SIG-M5 (cell line): ENCODE measurements around the gene ELMO1.
A peak's percentile ranks its signal among the peaks of the same experiment; 100 is the strongest.

Experiments used
- DNase-seq: peaks from one replicate; lab custom pipeline; 2025; lab: John Stamatoyannopoulos, UW

ELMO1 gene

DNA sequence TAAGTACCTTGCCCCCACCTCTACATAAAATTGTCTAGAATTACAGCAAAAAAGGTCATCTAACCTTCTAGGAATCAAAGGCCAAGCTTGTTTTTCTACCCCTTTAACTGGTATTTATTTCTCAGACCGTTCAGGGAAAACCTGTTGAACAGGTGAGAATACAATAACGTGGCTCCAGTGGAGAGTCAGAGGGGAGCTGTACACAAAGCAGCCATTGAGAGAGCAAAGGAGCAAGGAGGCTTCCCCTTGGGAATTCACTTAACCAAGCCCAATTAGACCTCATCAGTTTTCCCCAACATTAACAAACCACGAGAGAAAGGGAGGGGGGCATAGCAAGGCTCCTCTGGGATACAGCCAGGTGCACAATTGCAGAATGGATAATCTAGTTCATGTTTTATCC lies 101.9 kb downstream of the ELMO1 start:
- DNase-seq, result no peak

DNA sequence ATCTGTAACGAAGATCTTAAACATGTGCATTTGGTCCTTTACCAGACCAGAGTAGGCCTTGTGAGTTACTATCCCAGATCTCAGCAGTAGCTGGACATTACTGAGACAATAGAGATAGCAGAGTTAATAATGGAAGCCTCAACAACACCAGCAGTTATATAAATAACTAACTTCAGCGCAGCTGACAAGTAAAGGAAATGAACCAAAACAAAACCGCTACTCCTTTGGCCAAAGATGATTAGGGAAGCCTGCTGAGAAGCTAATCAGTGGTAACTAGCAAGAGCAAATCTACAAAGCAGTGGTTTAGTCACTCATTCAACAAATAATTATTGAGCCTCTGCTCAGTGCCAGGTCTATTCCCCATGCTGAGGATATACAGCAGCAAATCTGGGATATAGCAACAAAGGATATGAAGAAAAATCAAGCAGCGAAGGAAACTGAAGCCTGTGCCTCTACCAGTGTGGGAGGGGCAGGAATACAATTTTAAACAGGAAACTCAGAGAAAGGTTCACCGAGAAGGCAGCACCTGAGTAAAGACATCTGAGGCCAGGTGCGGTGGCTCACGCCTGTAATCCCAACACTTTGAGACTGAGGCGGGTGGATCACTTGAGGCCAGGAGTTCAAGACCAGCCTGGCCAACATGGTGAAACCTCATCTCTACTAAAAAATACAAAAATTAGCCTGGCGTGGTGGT lies 103.6 kb downstream of the ELMO1 start:
- DNase-seq, result no peak

DNA sequence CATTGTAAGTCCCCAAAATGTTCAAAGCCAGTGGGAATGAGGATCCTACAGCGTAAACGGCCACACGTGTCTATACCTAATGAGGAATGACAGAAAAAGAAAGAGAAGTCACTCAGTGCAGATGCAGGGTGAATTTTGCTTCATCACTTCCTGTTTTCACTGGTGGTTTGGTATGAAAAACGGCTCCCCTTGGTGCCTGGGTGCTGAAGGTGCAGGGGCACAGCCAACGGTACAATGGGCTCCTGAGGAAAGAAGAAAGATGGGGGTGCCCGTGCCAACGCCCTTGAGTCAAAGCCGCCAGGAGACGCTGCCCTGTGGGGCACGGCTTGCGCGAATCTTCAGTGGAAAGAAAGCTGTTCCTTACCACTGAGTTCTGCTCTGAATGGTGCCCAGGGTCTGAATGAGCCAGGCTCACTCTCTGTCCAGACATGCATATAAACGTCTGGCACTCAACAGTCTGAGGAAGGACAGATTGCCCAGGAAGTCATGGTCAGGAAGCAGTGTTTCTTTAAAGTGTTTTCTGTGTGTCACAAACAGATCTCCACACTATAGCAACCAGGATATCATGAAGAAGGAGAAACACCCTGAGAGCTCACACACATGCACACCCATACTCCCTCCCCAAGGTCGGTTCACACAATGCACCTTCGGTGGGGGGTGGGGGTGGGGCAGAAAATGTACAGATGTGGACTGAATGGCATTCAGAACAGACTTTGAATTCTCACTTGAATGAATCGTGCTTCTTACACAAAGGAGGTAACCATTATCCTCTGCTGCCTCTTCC lies 105.8 kb downstream of the ELMO1 start:
- DNase-seq, result peak; percentile 62

GRCh38 chr7:37342176-37342687 lies 106.4 kb downstream of the ELMO1 start:
- no peak for DNase-seq

DNA sequence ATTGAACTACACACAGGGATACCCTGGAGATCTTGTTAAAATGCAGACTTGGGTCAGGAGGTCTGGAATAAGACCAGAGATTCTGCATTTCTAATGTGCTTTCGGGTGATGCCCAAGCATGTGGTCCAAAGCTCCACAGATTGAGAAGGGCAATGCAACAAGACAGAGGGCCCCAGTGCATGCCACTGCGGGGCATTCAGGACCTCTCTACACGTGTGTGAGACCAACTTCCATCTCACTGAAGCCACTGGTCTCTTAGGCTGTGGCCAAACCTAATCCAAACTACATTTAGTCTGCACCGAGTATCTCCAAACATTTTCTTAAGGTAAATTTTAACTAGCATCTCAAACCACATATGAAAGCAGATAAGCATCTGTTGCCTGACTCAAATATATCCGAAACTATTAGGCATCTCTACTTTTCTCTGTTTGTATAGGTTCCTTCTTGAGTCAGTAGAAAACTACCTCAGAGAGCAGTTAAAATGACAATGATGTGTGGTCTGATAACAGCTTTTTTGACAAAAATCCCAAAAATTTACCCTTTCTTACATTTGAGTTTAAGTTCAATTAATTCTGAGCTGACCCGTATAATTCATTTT lies 107.5 kb downstream of the ELMO1 start:
- no peak for DNase-seq

GRCh38 chr7:37338966-37339365 lies 109.7 kb downstream of the ELMO1 start:
- DNase-seq, result no peak

GRCh38 chr7:37337522-37337921 lies 111.1 kb downstream of the ELMO1 start:
- DNase-seq, result no peak

- peak; percentile 5 for DNase-seq
These were observed 112.4 kb downstream of the ELMO1 start for GRCh38 chr7:37336259-37336658.

DNA sequence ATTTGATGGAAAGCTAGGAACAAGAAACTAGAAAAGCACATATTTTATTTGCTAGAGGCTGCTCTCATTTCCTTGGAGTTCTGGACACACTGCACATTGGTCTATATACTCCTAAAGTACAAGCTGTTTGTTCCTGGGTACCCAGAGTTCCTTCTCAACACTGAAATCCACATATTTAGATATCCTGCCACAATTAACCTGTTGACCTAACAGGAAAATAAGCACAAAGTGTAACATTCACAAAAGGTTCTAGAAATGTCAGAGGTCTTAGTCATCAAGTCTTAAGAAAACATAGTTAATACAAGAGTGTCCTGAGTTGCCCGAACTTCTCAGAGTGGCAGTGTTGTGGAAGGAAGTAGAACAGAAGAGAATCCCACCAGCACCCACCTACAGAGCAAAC lies 115.6 kb downstream of the ELMO1 start:
- no peak for DNase-seq

DNA sequence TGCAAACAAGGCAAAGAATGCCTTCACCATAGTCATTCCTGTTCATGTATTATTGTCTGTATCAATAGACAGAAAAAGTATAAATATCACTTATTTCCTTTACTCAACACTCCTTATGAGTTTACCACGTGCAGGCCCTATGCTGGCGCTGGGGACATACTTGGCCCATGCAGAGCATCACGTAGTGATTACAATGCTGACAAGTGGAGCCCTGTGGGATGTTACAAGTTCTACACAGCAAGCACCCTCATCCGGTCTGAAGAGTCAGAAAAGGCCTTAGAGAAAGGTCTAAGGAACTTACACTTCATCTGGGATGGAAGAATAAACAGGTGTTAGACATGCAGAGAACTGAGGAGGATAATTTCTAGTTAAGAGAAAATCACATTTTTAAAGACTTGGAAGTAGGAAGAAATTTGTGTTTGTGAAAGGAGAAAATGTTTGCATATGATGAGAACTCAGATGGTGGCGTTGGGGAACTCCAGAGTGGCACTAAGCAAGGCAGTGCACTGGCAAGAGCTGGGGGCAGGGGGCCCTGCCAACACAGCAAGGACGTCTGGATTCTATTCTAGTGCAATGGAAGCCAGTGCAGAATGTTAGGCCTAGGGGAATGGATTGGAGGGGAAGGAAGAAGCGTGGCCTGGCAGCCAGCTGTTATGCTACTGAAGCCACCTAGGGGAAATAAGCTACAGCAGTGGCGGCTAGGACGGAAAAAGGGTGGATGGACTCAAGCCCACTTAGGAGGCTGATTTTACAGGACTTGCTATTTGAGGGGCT lies 116.2 kb downstream of the ELMO1 start:
- DNase-seq, result no peak

DNA sequence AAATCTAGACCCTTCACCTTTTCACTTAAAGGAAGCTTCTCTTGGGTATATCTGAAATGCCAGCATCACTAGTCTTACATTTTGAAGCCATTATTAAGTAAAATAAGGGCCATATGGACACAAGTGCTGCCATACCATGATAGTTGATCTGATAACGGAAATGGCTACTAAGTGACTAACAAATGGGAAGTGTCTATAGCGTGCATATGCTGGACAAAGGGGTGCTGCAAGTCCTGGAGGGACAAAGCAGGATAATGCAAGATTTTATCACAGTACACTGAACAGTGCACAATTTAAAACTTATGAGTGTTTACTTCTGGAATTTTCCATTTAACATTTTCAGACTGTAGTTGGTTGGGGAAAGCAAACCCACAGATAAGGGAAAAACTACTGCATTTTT lies 117.9 kb downstream of the ELMO1 start:
- no peak for DNase-seq

GRCh38 chr7:37329940-37330339 lies 118.7 kb downstream of the ELMO1 start:
- DNase-seq, result no peak

GRCh38 chr7:37327288-37327687 lies 121.4 kb downstream of the ELMO1 start:
- DNase-seq, result no peak

GRCh38 chr7:37323966-37324365 lies 124.7 kb downstream of the ELMO1 start:
- no peak for DNase-seq

DNA sequence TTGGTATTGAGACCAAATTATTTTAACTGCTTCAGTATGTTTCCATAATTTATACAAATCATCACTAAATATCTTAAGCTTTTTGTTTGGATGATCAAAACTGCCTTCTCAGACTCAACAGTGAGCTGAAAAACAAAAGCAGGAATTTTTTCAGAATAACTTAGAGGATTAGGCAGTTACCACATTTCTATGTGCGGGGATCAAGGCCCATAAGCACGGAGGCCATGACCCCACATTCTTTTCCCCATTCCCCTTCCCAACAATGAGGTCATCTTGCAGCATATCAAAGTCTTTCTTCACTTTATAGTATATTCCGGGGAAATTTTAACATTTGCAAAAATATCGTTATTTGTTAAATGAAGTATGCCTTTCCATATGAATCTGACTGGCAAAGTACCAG lies 125.8 kb downstream of the ELMO1 start:
- DNase-seq, result no peak

GRCh38 chr7:37320848-37321468 lies 127.7 kb downstream of the ELMO1 start:
- no peak for DNase-seq

DNA sequence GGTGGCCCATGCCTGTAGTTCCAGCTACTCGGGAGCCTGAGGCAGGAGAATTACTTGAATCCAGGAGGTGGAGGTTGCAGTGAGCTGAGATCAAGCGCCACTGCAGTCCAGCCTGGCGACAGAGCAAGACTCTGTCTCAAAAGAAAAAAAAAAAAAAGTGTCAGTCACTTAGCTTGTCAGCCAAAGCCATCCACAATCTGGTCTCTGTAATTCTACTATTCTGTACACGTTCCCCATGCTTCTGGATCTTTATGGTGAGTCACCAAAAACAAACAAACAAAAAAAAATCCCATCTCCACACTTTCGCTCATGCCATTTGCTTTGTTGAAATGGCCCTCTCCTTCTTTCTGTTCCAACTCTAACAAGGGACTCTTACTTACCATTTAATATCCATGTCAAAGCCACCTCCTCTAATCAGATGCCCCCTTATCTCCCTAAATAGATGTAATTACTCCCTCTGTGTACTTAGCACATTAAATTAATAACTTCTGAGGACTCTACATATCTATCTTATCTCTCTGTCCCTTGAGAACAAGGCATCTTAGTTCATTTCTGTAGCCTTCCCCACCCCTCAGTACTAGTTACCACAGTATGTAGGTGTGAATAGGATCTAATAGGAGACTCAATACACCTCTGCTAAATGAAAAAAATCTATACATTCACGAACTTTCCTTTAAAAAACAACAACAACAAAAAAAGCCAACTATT lies 128.4 kb downstream of the ELMO1 start:
- no peak for DNase-seq

DNA sequence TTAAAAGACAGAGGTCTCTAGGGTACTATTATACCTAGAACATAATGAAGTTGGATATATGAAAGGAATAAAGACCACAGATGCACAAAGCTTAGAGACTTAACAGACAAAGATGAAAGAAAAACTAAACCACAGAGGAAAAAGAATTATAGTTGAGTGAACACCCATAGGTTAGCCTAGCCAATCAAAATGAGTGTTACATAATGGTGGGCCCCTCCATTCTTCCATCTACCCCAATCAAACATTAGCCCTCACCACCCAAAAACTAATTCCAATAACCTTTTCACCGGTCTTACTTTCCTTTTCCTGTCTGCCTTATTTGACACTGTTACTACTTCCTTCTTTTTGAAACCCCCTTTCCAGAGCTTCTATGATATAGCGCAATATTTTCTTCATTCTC lies 130.1 kb downstream of the ELMO1 start:
- DNase-seq, result no peak

GRCh38 chr7:37315772-37316715 lies 132.6 kb downstream of the ELMO1 start:
- no peak for DNase-seq

GRCh38 chr7:37312608-37313007 lies 136.1 kb downstream of the ELMO1 start:
- DNase-seq, result no peak
